Measurements from ENCODE around the gene HSPA8.

The HSPA8 gene

DNA sequence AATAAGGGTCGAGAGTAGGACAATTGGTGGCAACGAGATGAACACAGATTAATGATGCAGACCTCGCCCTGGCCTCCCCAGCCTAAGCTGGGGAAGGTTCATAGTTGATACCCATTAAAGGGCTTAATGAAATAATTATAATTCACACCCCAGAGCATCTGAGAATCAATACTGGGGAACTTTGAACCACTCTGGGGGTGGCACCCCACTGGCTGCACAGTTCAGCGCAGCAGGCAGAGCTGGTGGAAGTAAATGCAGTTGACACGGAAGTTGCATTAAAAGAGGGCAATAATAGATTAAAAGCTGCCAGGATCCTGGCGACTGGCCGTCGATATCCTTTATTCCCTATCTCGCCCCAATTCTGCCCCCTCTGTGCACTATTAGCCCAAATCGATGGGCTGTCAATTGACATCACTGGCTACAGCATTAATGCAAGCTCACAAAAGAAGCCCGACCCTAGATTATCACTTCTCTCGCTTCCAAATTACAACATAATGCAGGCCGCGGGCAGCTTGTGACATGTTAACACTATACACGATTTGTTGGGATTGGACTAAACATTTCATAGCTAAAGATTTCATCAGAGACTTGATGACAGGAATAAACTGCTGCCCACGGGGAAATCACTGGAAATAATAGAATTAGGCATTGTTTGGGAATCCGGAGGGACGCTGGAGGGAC lies 14.5 kb downstream of the HSPA8 start:
- DNase-seq (ENCODE audit: low read depth): no peak

DNA sequence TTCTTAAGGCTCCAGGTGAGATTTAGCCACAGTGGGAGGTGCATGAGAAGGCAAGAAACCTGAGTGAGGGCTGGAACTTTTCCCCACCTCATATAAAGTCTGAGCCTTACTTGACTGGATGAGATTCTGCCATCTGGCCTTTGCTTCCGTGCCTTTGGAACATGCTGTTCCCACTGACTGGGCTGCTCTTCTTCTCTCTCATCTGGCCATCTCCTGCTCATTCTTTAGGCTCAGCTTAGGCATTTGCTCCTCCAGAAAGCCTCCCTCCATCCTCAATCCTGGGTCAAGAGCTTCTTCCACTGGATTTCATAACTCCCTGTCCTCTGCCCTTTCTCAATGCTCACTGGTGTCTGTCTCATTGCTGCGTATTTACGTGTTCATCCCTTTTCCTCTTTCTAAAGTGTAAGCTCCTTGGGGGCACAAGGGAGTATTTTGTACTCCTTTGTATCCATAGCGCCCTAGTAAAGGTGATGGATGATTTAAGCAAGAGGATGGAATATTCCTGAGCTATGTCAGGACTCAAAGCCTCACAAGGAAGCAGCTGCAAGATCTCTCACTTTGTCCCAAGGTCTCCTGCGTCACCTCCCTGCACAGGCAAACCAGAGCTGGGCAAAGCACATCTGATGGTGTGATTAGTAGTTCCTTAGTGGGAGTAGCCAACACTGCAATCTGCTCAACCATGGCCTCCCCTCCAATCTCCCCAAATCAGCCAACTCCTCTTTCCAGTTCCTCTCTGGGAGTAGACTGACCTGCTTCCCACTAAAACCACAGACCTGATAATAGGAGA lies 15.3 kb downstream of the HSPA8 start:
- no peak for DNase-seq (ENCODE audit: low read depth)

DNA sequence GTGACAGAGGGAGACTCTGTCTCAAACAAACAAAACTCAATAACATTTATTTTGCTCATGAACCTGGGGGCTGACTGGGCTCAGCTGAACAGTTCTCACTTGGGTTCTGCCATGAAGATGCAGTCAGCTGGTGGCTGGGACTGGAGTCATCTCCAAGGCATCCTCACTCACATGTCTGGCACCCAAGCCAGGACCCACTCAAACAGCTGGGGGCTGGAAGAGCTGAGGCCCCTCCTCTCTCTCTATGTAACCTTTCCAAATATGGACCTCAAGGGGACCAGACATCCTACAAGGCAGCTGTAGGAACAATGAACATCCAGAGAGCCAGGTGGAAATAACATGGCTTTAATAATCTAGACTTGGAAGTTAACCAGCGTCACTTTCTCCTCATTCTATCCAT lies 16.8 kb downstream of the HSPA8 start:
- DNase-seq (ENCODE audit: low read depth): no peak

DNA sequence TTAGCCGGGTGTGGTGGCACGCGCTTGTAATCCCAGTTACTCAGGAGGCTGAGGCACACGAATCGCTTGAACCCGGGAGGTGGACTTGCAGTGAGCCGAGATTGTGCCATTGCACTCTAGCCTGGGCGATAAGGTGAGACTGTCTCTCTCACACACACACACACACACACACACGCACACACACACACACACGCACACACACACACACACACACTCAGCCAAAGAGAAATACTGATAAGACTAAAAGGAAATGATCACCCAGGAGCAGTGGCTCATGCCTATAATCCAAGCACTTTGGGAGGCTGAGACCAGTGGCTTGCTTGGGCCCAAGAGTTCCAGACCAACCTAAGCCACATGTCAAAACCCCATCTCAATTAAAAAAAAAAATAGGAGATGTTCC lies 20.8 kb downstream of the HSPA8 start:
- no peak for DNase-seq (ENCODE audit: low read depth)

DNA sequence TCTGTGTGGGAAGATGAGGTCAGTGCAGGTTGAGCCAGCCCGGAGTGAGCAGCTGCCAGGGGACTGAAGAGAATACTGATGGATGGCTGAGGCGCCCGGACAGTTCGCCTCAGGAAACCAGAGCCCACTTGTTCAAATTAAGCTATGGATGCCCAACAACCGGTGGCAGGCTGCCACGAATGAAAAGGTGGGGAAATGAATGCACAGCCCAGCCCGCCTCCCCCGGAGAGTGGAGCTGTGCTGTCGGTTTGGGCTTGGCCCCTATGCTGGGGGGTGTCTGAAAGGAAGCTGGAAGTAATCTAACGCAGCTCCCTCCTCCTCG lies 21.9 kb downstream of the HSPA8 start:
- DNase-seq (ENCODE audit: low read depth): no peak

DNA sequence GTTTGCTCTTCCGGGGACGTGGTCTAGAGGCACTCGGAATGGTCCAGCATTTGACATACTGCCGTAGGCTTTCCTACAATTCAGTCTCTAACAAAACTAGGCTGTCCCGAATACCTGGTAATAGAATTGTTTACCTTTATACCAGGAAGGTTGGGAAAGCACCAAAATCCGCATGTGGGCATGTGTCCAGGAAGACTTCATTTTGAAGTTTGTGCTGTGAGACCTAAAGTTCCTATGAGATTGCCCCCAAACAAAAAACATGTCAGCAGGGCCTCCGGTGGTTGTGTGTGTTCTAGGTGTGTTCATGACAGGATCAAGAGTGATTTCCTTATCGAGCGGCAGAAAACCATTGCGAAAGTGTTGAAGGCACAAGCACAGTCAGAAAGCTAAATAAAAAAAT lies 26.1 kb downstream of the HSPA8 start:
- DNase-seq (ENCODE audit: low read depth): no peak

DNA sequence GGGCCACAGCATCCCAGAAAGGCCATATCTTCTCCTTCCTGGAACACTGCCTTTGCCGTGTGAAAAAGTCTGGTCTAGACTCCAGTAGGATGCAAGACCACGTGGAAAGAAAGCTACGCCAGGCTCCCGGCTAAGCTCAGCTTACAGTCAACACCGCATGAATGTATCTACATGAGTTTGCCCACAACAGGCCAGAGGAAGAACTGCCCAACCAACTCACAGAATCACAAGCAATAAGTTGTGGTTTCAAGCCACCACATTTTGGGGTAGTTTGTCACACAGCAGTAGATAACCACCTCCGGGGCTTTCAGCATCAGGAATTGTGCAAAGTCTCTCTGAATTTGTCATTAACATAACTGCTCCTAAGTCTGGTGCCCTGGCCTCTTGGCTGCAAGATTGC lies 27.3 kb downstream of the HSPA8 start:
- no peak for DNase-seq (ENCODE audit: low read depth)

DNA sequence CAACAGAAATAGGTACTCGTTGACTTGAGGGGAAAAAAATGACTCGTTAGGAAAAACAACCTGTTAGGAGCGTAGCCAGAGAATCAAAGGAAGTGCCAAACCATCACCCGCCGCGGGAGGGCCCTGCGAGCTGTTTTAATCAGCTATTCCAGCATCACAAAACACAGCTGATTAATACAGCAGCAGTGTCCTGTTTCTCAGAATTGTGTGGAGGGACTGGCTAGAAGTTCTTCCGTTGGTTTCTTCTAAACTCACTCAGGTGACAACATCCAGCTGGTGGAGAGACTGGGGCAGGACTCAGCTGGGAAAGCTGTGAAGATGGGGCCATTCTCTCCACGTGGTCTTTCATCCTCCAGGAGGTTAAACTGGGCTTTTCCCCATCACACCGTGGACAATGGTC lies 28.0 kb downstream of the HSPA8 start:
- no peak for DNase-seq (ENCODE audit: low read depth)

DNA sequence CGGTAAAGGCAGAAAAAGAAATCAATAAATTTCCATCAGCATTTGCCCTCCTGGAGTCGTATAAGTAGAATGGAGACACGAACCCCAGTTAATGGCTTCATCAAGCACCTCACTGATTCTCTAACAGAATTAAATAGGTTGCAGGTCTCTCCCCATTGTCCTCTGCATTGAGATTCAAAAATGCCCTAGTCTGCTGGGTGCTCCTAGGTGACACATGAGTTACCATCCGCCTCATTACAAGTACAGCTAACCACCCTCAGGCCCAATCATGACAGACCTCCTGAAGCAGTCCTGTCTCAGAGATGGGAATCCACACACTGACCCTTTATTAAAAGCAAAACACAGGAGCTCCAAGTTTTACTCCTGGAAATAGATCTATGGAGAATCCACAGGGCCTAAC lies 31.4 kb downstream of the HSPA8 start:
- no peak for DNase-seq (ENCODE audit: low read depth)

DNA sequence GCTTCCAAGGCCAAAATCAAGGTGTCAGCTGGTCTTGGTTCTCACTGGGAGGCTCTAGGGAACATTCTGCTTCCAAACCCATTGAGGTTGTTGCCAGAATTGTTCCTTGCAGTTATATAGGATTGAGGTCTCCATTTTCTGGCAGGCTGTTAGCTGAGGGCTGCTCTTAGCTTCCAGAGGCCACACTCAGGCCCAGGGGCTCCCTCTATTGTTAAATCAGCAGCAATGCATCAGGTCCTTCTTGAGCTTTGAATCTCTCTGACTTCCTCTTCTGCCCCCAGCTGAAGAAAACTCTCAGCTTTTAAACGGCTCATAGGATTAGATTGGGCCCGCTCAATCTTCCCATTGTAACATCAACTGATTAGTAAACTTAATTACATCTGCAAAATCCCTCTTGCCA lies 41.0 kb downstream of the HSPA8 start:
- peak; percentile 27 for DNase-seq (ENCODE audit: low read depth)

DNA sequence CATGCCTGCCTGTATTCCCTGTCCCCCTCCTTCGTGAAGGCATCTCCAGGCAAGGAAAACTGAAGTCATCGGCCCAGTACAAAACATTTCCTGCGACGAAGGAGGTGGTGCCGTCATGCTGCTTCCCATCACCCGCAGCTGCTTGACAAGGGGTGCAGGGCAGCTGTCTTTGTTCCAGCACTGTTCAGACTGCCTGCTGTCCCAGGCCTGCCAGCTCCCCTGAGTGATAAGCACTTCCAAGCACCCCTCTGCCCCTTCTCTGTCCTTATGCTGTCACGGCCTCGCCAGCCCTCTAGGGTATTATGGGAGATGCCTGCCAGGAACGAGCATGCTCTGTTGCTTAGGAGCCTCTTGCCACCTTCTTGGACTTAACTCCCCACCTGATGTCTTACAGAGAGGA lies 43.2 kb downstream of the HSPA8 start:
- no peak for DNase-seq (ENCODE audit: low read depth)

DNA sequence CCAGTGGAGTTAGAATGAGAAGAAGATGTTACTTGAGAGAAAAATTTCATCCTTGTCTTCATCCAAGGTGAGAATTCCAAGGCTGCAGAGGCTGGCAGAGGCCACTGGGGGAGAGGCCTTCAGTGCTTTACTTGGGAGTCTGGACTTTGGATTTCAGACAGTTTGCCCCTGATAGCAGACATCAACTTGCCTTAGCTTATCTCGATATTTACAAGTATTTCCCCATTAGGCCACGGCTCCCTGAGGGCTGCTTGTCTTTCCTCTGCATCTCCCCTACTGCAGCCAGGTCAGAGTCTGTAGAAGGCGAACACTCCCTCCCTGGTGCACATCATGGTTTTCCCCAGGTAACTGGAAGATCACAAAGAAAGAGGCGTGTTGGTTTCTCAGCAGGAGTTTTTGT lies 50.4 kb downstream of the HSPA8 start:
- no peak for DNase-seq (ENCODE audit: low read depth)

All from stromal cell of bone marrow (primary cell).